Stimulated activated naive CD4-positive, alpha-beta T cell (primary cell): ENCODE measurements around the gene DIPK1C.

Experiments
- DNase-seq, 6 experiments: peaks; one replicate each; lab custom pipeline; 2025; lab: John Stamatoyannopoulos, UW

DIPK1C gene

GRCh38 chr18:74418023-74418422 lies 39.1 kb downstream of the DIPK1C start:
- DNase-seq = no peak

GRCh38 chr18:74416124-74416523 lies 41.0 kb downstream of the DIPK1C start:
- no peak for DNase-seq

- DNase-seq = no peak
Observed at GRCh38 chr18:74414953-74415515, 42.1 kb downstream of the DIPK1C start.

- no peak for DNase-seq
Observed at GRCh38 chr18:74413836-74414235, 43.3 kb downstream of the DIPK1C start.

- DNase-seq = no peak
Observed at GRCh38 chr18:74412116-74412880, 44.8 kb downstream of the DIPK1C start.

- peak in 1 of 6 experiments; percentile 29 for DNase-seq
Observed at GRCh38 chr18:74411475-74411874, 45.6 kb downstream of the DIPK1C start.

GRCh38 chr18:74410441-74410992 lies 46.6 kb downstream of the DIPK1C start:
- no peak for DNase-seq

GRCh38 chr18:74407888-74408287 lies 49.2 kb downstream of the DIPK1C start:
- DNase-seq = peak in 1 of 6 experiments; percentile 19

- no peak for DNase-seq
Observed at GRCh38 chr18:74402806-74403433, 54.2 kb downstream of the DIPK1C start.

GRCh38 chr18:74400813-74401212 lies 56.3 kb downstream of the DIPK1C start:
- no peak for DNase-seq

- DNase-seq = no peak
Observed at GRCh38 chr18:74399091-74399887, 57.8 kb downstream of the DIPK1C start.

- no peak for DNase-seq
Observed at GRCh38 chr18:74397572-74397971, 59.5 kb downstream of the DIPK1C start.

- DNase-seq = no peak
Observed at GRCh38 chr18:74396171-74397169, 60.6 kb downstream of the DIPK1C start.

- DNase-seq = no peak
Observed at GRCh38 chr18:74395648-74396154, 61.4 kb downstream of the DIPK1C start.

- no peak for DNase-seq
Observed at GRCh38 chr18:74395006-74395405, 62.1 kb downstream of the DIPK1C start.

- no peak for DNase-seq
Observed at GRCh38 chr18:74392323-74392722, 64.8 kb downstream of the DIPK1C start.

GRCh38 chr18:74390900-74391299 lies 66.2 kb downstream of the DIPK1C start:
- no peak for DNase-seq

- no peak for DNase-seq
Observed at GRCh38 chr18:74389991-74390390, 67.1 kb downstream of the DIPK1C start.

GRCh38 chr18:74389171-74389927 lies 67.8 kb downstream of the DIPK1C start:
- peak in 1 of 6 experiments; percentile 34 for DNase-seq

GRCh38 chr18:74388227-74388626 lies 68.9 kb downstream of the DIPK1C start:
- no peak for DNase-seq
